Activated naive CD4-positive, alpha-beta T cell treated with anti-CD3 and anti-CD28 coated beads for 36 hours (primary cell): ENCODE measurements around the gene RCOR3. TPM values are rescaled to one million over a fixed set of nuclear protein-coding genes. Genes with fewer than 3 reads are reported as not detected.

Source experiments
- total RNA-seq, 2 experiments: library from RNA; stranded (reverse); gene quantifications; one replicate each; pipeline ENCODE4 v1.2.3, GENCODE V29; 2021

RCOR3 gene
- total RNA-seq, 2 experiments from 2014 or later, result 28.9 to 30.8 TPM

Other genes with a start within 250 kb of the RCOR3 start
- gene KCNH1, start 125.2 kb upstream of the RCOR3 start, total RNA-seq, result not detected
- 10 to 100 TPM; 16.1 to 18.8 TPM for gene TRAF5, start 67.5 kb downstream of the RCOR3 start, total RNA-seq
- gene RD3, start 232.8 kb downstream of the RCOR3 start, total RNA-seq, result not detected